SHP77 treated with DMSO at 0.1 percent for 48 hours (cell line): ENCODE results near the gene EPOP.

ENCODE experiments used
- DNase-seq: peaks from one replicate; lab custom pipeline; 2025; lab: John Stamatoyannopoulos, UW

EPOP gene

GRCh38 chr17:38705803-38706504 lies 31.2 kb upstream of the EPOP start:
- DNase-seq = no peak

DNA sequence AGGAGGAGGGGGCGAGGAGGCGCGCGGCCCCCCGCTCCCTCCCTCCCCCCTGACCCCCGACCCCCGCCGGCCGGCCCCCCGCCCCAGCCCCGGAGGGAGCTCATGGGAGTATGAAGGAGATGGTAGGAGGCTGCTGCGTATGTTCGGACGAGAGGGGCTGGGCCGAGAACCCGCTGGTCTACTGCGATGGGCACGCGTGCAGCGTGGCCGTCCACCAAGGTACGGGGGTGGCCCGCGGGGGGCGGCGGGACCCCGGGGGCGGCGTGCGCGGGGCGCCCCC lies 30.7 kb upstream of the EPOP start:
- DNase-seq = no peak

- peak; percentile 17 for DNase-seq
Observed at GRCh38 chr17:38704606-38705522, 30.1 kb upstream of the EPOP start, which contains the start of gene MLLT6. Gene MLLT6, plus strand, starts transcription at chr17:38705273. Its CDS starts 360 bp downstream, at chr17:38705633.

- peak; percentile 97 for DNase-seq
Observed at GRCh38 chr17:38703742-38704605, 29.2 kb upstream of the EPOP start.

GRCh38 chr17:38702916-38703741 lies 28.4 kb upstream of the EPOP start:
- DNase-seq = no peak

- peak; percentile 48 for DNase-seq
Observed at GRCh38 chr17:38702166-38702915, 27.6 kb upstream of the EPOP start.

DNA sequence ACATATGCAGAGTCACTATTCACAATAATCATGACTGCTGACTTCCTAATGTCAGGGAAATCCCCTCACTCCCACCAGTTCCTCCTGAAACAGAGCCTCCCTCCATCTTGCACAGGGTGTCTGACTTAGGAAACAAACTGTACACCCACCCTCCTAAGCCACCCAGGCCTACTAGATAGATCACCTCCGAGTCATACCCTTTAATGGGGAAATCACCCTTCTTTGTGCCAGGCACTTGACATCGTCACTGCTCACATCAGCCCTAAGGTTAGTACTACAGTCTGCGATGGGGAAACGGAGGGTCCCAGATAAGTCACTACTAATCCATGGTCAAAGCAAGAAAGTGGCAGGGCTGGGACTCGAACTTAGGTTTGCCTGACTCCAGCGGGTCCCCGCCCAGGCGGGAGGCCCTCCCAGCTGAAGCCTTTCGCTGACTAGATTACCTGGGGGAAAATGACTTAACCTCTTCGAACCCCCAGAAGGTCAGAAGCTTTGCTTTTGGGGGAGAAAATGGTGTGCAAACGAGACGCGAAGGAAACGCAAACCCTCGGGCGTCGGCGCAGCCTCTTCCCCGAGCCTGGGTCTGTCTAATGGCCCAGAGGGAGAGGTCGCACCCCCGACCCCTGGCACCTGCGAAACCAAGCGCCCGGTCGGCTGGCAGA lies 26.9 kb upstream of the EPOP start:
- DNase-seq = no peak

- DNase-seq = no peak
Observed at GRCh38 chr17:38698760-38699159, 24.0 kb upstream of the EPOP start.

DNA sequence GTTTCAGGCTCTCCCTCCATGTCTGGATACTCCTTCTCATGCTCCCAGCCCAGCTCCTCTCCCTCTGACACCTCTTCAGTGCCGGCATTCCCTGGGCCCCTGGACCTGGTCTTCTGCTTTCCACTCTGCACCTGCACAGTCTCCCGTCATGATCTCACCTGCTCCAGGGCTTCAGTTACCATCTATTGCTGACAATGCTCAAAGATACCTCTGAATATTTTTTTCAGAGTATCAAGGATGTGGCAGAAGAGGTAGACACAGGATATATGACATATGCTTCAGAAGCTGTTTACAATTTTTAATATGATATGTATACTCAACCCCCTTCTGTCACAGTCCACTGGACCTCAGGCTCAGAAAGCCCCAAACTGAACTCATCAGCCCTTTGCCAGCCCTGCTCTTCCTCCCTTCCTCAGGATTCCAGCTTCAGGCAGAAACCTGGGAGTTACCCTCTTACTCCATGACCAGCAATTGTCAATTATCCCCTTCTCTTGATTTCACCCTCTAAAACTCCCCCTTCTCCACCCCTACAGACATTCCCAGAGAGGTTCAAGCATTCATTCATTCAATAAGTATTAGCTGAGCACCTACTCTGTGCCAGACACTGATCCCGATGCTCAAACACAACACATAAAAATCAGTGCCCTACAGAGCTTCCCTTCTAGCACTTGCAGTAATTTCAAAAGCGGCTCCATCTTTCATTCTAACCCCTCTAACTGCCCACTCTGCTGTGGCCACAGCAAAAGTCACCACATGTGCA lies 22.5 kb upstream of the EPOP start:
- no peak for DNase-seq

- DNase-seq = peak; percentile 19
Observed at GRCh38 chr17:38693700-38694329, 19.1 kb upstream of the EPOP start.

DNA sequence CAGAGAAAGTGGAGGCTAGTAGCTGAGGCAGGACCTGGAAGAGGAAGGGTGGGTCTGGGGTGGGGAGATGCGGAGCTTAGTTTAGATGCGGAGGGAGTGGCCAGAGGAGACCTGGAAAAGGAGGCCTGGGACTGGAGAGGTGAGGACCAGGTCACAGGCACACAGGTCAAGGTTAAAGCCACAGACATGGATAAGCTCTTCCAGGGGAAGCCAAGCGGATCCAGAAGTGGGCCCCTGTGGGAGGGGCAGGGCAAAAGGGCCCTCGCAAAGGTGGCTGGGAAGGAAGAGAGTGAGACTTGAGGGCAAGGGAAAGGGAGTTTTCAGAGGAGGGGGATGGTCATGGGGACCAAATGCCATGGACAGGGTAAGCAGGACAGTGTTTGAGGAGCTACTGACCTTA lies 16.4 kb upstream of the EPOP start:
- DNase-seq = no peak

DNA sequence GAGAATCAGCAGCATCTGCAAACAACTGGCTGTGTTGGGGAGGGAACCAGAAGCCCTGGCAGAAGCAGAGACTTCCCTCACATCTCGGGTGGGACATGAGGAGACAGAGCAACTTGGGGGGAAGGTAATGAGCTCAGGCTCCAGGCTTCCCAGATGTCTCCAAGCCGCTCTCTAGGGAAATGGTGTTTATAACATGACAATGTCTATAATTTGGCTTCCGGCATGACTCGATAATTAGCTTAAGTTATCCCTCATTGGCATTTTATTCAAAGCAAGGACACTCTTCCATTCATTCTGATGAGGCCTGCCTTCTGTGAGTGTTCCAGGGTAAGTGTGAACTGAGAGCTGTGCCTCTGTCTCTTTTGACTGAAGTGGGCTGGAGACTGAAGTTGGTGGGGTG lies 15.6 kb upstream of the EPOP start:
- no peak for DNase-seq

- no peak for DNase-seq
Observed at GRCh38 chr17:38687286-38687685, 12.5 kb upstream of the EPOP start.

DNA sequence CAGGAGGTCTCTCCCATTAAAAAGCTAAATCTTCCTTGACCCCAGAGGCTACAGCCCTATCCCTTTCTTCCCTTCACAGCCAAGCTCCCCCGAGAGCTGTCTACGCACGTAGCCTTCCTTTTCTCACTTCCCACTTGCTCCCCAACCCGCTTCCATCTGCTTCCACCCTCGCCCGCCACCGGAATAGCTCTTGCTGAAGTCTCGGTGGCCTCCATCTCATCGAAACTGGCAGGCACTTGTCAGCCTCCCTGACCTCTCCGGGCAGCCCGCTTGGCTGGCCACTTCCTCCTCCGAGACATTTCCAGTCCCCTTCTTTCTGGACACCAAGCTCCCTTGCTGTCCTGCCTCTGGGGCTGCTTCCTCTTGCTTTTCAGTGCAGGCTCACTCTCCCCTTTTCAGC lies 10.7 kb upstream of the EPOP start:
- DNase-seq = no peak

DNA sequence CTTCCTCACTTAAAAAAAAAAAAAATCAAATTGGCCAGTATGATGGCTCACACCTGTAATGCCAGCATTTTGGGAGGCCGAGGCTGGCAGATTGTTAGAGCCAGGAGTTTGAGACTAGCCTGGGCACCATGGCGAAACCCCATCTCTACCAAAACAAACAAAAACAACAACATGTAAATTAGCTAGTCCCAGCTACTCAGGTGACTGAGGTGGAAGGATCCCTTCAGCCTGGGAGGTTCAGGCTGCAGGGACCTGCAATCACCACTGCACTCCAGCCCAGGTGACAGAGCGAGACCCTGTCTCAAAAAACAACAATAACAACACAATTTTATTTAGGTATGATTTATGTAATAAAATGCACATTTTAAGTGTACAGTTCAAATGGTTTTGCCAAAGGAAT lies 6.3 kb upstream of the EPOP start:
- no peak for DNase-seq

- DNase-seq = no peak
Observed at GRCh38 chr17:38677819-38678218, 3.1 kb upstream of the EPOP start.

DNA sequence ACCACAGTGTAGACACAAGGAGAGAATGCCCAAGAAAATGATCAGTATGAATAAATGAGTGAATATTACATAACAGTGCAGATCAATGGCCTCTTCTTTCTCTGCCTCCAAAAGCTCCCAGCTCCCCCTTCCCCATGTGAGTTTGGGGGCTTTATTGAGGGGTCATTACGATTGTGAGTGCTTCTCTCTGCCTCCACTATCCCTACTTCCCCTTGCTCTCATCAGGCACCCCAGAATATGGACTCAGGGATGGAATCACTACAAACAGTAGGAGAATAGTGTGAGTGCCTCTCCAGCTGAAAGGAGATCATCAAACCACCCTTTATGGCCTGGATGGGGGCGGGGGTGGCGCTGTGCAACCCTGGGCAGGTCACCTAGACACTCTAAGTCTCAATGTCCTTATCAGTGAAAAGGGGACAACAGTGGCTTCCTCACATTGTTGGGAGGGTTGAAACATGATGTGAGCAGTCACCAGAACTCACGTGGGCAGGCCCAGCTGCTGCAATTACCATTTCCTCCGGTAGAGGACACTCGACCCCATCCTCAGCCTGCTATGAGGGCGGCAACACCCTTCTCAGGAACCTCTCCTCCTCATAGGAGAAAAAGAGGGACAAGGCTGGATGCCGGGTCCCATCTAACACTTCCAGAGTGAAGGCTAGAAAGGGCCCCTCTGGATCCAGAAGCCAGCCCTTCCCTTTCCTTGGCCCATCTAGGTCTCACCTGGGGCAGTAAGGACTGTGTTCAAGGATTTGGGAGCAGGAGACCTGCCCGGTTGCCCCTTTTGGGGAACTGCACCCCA lies 2.1 kb upstream of the EPOP start:
- peak; percentile 29 for DNase-seq
